Astrocyte (in vitro differentiated cells and primary cell): Measurements from ENCODE around the gene NTRK3.

Source experiments
- EZH2 ChIP-seq: IDR thresholded peaks from 2 replicates; pipeline ENCODE4 v1.6.1; 2012; ENCODE audit warnings: mild to moderate bottlenecking, low read length, inconsistent platforms; ENCODE audit not compliant: insufficient read depth
- TF ChIP-seq, protein P1 (sequence below): IDR thresholded peaks from 2 replicates; pipeline ENCODE4 v1.5.1; 2011; ENCODE audit warnings: low read depth, mild to moderate bottlenecking, inconsistent platforms, low read length, moderate library complexity; ENCODE audit not compliant: insufficient read depth

DNA sequence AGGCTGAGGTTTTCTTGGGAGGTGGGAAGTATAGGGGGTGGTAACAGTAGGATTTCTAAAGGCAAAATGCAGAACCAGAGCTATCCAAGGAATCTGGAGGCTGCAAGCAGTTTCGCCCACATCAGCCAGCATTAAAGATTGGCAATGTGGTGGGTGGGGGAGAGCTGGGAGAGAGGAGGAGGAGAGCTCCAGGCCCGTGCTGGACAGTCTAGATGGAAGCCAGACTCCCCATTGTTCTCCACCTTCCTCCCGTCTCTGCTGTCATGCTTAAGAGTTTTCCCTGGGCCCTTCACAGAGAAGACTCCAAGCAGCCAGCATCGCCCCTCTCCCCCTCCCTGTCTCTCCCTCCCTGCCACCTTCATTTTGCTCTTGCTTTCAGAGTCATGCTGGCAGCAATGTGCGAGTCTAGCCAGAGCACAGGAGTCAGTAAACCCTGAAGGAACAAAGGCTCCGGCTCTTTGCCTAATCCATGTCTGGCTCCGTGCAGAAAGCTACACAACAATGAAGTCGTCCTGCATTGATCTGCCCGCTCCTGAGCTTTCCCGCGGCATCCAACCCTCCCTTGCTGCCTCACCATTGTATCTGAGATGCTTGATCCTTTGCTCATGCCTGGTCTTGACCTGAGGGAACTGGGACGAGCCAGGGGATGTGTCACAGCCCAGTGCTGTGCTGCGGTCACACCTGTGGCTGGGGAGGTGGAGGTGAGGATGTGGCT, 282.9 kb downstream of the NTRK3 start:
- TF ChIP-seq, protein P1, sequence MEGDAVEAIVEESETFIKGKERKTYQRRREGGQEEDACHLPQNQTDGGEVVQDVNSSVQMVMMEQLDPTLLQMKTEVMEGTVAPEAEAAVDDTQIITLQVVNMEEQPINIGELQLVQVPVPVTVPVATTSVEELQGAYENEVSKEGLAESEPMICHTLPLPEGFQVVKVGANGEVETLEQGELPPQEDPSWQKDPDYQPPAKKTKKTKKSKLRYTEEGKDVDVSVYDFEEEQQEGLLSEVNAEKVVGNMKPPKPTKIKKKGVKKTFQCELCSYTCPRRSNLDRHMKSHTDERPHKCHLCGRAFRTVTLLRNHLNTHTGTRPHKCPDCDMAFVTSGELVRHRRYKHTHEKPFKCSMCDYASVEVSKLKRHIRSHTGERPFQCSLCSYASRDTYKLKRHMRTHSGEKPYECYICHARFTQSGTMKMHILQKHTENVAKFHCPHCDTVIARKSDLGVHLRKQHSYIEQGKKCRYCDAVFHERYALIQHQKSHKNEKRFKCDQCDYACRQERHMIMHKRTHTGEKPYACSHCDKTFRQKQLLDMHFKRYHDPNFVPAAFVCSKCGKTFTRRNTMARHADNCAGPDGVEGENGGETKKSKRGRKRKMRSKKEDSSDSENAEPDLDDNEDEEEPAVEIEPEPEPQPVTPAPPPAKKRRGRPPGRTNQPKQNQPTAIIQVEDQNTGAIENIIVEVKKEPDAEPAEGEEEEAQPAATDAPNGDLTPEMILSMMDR: no peak
- TF ChIP-seq EZH2: no peak
